K562 (cell line): Measurements from ENCODE around the gene HYOU1. TPM values are rescaled to one million over a fixed set of nuclear protein-coding genes. Genes with fewer than 3 reads are reported as not detected.

Experiments
- BRD4 ChIP-seq: fragments of 200-600 bp; sonication (generic); IDR thresholded peaks from 2 replicates; pipeline ENCODE4 v1.6.1; 2017; ENCODE audit warnings: inconsistent platforms
- CTBP1 ChIP-seq: fragments of 450-650 bp; IDR thresholded peaks from 2 replicates; pipeline ENCODE4 v1.6.1; 2016; ENCODE audit warnings: borderline replicate concordance
- DPF2 ChIP-seq: fragments of 450-650 bp; IDR thresholded peaks from 2 replicates; pipeline ENCODE4 v1.6.1; 2016
- EP400 ChIP-seq: fragments of 450-650 bp; IDR thresholded peaks from 2 replicates; pipeline ENCODE4 v1.6.1; 2017; ENCODE audit warnings: antibody characterized with exemption, mild to moderate bottlenecking, moderate library complexity
- HDAC1 ChIP-seq, 2 experiments: fragments of 450-650 bp; IDR thresholded peaks; 2 replicates each; pipeline ENCODE4 v1.6.1; 2016 to 2017; ENCODE audit warnings: inconsistent platforms in 1 of 2, mild to moderate bottlenecking in 1 of 2, moderate library complexity in 1 of 2
- NFYB ChIP-seq: IDR thresholded peaks from 2 replicates; pipeline ENCODE4 v1.6.1; 2011; ENCODE audit warnings: mild to moderate bottlenecking, moderate library complexity; ENCODE audit not compliant: insufficient read length; ENCODE audit errors: extremely low read depth
- RCOR1 ChIP-seq, 2 experiments: IDR thresholded peaks; 2 replicates each; pipeline ENCODE4 v1.6.1; 2012; ENCODE audit warnings: low read depth in 2 of 2, low read length in 2 of 2, borderline replicate concordance in 1 of 2, improper control_type of control experiment in 1 of 2
- TBP ChIP-seq: optimal IDR thresholded peaks from 2 replicates; pipeline ENCODE3; 2011; ENCODE audit warnings: low read depth, low read length, improper control_type of control experiment
- ZNF282 ChIP-seq: sonication (generic); formaldehyde crosslinking; IDR thresholded peaks from 2 replicates; pipeline ENCODE4 v1.8.1; 2023; ENCODE audit warnings: missing genetic modification reagents
- polyA plus RNA-seq, 8 experiments: library from polyadenylated mRNA; depleted of rRNA in 4 of 8; stranded (reverse) in 5 of 8; unstranded in 3 of 8; fragments of >200 nt; fragmentation: Nextera tagmentation in 2 of 8; fragmentation: Illumina TruSeq in 1 of 8; extraction: Ambion mirVana in 2 of 8; extraction: Trizol in 1 of 8; gene quantifications; 2 replicates each; pipeline versions ENCODE4 v1.2.1 to v1.2.3, GENCODE V29; 2011 to 2014; ENCODE audit warnings: inconsistent platforms in 1 of 8, missing spikeins in 1 of 8
- total RNA-seq, 7 experiments: library from RNA; depleted of rRNA in 6 of 7; stranded (reverse); fragments of >200 nt in 6 of 7; fragmentation: Illumina TruSeq in 2 of 7; extraction: Trizol in 2 of 7; gene quantifications; 2 replicates each; pipeline versions ENCODE4 v1.2.1 to v1.2.3, GENCODE V29; 2011 to 2021; ENCODE audit warnings: low replicate concordance in 1 of 7
- TF ChIP-seq, protein P1 (sequence below), 2 experiments: fragments of 450-650 bp; formaldehyde crosslinking in 1 of 2; IDR thresholded peaks; 2 replicates each; pipeline versions ENCODE4 v1.4.0 to v1.6.1; 2014 to 2020; ENCODE audit warnings: mild to moderate bottlenecking in 2 of 2, borderline replicate concordance in 1 of 2, low read depth in 1 of 2
- TF ChIP-seq, protein P2 (sequence below): IDR thresholded peaks from 2 replicates; pipeline ENCODE4 v1.6.1; 2014; ENCODE audit warnings: antibody characterized with exemption
- TF ChIP-seq, protein P3 (sequence below), 2 experiments: fragments of 450-650 bp; conservative IDR thresholded peaks; 2 replicates each; pipeline ENCODE4 v1.6.1; 2017; ENCODE audit warnings: mild to moderate bottlenecking in 2 of 2, moderate library complexity in 2 of 2
- TF ChIP-seq, protein P4 (sequence below): fragments of 450-650 bp; formaldehyde crosslinking; IDR thresholded peaks from 2 replicates; pipeline ENCODE4 v1.4.0; 2020; ENCODE audit warnings: mild to moderate bottlenecking, moderate library complexity

HYOU1 gene
- total and polyA plus RNA-seq, 9 of the 15 experiments (the other 6 are each of a cell fraction or from before 2014, with no cell fraction given): 19.5 to 197 (median 128) TPM

DNA sequence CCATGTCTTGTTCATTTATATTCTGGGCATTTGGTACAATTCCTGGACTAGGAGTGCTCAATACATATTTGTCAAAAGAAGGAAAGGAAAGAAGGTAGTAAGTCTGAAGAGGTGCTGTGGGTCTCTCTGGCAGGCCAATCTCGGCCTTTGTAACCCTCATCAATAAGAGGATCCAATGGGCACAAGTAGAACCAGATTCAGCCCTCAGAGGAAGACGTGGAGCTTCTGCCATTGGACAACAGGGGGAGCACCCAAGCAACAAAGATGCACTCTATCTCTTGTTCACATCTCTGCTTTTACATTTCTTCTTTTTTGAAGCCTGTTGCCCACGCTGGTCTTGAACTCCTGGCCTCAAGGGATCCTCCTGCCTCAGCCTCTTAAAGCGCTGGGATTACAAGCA, 8.4 kb upstream of the HYOU1 start (continued):
- TF ChIP-seq, protein P1, sequence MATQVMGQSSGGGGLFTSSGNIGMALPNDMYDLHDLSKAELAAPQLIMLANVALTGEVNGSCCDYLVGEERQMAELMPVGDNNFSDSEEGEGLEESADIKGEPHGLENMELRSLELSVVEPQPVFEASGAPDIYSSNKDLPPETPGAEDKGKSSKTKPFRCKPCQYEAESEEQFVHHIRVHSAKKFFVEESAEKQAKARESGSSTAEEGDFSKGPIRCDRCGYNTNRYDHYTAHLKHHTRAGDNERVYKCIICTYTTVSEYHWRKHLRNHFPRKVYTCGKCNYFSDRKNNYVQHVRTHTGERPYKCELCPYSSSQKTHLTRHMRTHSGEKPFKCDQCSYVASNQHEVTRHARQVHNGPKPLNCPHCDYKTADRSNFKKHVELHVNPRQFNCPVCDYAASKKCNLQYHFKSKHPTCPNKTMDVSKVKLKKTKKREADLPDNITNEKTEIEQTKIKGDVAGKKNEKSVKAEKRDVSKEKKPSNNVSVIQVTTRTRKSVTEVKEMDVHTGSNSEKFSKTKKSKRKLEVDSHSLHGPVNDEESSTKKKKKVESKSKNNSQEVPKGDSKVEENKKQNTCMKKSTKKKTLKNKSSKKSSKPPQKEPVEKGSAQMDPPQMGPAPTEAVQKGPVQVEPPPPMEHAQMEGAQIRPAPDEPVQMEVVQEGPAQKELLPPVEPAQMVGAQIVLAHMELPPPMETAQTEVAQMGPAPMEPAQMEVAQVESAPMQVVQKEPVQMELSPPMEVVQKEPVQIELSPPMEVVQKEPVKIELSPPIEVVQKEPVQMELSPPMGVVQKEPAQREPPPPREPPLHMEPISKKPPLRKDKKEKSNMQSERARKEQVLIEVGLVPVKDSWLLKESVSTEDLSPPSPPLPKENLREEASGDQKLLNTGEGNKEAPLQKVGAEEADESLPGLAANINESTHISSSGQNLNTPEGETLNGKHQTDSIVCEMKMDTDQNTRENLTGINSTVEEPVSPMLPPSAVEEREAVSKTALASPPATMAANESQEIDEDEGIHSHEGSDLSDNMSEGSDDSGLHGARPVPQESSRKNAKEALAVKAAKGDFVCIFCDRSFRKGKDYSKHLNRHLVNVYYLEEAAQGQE (IDR thresholded peaks at IDR 0.05; ENCODE audit: borderline replicate concordance): peak; percentile 70; the same call in 1 of the 2 replicates
- TF ChIP-seq, protein P1 (CRISPR knock-in tag; IDR thresholded peaks at IDR 0.05; ENCODE audit: low read depth): no peak
- TF ChIP-seq DPF2 (peak; percentile 24; the same call in 1 of the 2 replicates), NFYB (peak; percentile 6), HDAC1 (IDR thresholded peaks at IDR 0.05) (peak in 1 of 2 experiments; percentile 22; a peak in 1 of 4 replicates), RCOR1 (IDR thresholded peaks at IDR 0.05; ENCODE audit: borderline replicate concordance in 1 of 2, low read depth in 2 of 2, low read length in 2 of 2) (peak in 1 of 2 experiments; percentile 70; a peak in 1 of 4 replicates), CTBP1 (peak; percentile 33; the same call in 1 of the 2 replicates), BRD4 (0 out of 2 replicates have a peak, but pooled peaks have one; percentile 25), ZNF282 (no peak), TBP (peak; percentile 44), EP400 (peak; percentile 36; the same call in 1 of the 2 replicates)
- TF ChIP-seq, protein P2, sequence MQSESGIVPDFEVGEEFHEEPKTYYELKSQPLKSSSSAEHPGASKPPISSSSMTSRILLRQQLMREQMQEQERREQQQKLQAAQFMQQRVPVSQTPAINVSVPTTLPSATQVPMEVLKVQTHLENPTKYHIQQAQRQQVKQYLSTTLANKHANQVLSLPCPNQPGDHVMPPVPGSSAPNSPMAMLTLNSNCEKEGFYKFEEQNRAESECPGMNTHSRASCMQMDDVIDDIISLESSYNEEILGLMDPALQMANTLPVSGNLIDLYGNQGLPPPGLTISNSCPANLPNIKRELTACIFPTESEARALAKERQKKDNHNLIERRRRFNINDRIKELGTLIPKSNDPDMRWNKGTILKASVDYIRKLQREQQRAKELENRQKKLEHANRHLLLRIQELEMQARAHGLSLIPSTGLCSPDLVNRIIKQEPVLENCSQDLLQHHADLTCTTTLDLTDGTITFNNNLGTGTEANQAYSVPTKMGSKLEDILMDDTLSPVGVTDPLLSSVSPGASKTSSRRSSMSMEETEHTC: no peak
- TF ChIP-seq, protein P3, sequence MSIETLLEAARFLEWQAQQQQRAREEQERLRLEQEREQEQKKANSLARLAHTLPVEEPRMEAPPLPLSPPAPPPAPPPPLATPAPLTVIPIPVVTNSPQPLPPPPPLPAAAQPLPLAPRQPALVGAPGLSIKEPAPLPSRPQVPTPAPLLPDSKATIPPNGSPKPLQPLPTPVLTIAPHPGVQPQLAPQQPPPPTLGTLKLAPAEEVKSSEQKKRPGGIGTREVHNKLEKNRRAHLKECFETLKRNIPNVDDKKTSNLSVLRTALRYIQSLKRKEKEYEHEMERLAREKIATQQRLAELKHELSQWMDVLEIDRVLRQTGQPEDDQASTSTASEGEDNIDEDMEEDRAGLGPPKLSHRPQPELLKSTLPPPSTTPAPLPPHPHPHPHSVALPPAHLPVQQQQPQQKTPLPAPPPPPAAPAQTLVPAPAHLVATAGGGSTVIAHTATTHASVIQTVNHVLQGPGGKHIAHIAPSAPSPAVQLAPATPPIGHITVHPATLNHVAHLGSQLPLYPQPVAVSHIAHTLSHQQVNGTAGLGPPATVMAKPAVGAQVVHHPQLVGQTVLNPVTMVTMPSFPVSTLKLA (conservative IDR thresholded peaks at IDR 0.05): peak in 1 of 2 experiments; percentile 33; a peak in 1 of 4 replicates
- TF ChIP-seq, protein P4, sequence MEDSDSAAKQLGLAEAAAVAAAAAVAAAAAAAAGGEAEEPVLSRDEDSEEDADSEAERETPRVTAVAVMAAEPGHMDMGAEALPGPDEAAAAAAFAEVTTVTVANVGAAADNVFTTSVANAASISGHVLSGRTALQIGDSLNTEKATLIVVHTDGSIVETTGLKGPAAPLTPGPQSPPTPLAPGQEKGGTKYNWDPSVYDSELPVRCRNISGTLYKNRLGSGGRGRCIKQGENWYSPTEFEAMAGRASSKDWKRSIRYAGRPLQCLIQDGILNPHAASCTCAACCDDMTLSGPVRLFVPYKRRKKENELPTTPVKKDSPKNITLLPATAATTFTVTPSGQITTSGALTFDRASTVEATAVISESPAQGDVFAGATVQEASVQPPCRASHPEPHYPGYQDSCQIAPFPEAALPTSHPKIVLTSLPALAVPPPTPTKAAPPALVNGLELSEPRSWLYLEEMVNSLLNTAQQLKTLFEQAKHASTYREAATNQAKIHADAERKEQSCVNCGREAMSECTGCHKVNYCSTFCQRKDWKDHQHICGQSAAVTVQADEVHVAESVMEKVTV: peak; percentile 54; the same call in 1 of the 2 replicates
